C4-2B (cell line): ENCODE results near the gene SIX5.
"Not testable (repeated sequence)": the region's sequence is repeated elsewhere in the genome, so short reads cannot be mapped to it uniquely, and the experiment has no call there.

Experiments
- H3K27ac ChIP-seq: fragments of 450-650 bp; 2 replicates; pipeline ENCODE4 v1.5.1; 2017
- ZFX ChIP-seq: fragments of 450-650 bp; IDR thresholded peaks from 2 replicates; pipeline ENCODE4 v1.6.1; 2017
- TF ChIP-seq, protein P1 (sequence below): fragments of 450-650 bp; conservative IDR thresholded peaks from 2 replicates; pipeline ENCODE4 v1.5.1; 2017; ENCODE audit warnings: mild to moderate bottlenecking

Gene SIX5

DNA sequence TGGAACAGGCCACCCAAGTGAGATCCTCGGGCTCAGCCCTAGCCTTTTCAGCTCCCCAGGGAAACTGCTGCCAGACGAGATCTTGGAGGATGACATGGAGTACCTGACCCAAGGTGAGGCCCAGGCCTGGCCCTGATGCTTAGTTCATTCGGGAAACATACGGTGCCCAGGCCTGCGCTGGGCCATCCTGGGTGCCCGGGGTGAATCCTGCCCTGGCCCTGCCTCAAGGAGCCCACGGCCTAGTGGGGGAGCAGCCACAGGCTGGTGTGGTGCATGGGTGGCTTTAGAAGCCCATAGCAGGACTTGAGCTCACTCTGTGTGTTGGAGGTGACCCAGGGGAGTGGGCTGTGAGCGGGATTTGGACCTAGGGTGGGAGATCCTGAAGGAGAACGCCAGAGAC lies 10.1 kb downstream of the SIX5 start:
- H3K27ac ChIP-seq = no peak overlapping the region
- TF ChIP-seq ZFX = no peak
- TF ChIP-seq, protein P1, sequence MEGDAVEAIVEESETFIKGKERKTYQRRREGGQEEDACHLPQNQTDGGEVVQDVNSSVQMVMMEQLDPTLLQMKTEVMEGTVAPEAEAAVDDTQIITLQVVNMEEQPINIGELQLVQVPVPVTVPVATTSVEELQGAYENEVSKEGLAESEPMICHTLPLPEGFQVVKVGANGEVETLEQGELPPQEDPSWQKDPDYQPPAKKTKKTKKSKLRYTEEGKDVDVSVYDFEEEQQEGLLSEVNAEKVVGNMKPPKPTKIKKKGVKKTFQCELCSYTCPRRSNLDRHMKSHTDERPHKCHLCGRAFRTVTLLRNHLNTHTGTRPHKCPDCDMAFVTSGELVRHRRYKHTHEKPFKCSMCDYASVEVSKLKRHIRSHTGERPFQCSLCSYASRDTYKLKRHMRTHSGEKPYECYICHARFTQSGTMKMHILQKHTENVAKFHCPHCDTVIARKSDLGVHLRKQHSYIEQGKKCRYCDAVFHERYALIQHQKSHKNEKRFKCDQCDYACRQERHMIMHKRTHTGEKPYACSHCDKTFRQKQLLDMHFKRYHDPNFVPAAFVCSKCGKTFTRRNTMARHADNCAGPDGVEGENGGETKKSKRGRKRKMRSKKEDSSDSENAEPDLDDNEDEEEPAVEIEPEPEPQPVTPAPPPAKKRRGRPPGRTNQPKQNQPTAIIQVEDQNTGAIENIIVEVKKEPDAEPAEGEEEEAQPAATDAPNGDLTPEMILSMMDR = no peak

DNA sequence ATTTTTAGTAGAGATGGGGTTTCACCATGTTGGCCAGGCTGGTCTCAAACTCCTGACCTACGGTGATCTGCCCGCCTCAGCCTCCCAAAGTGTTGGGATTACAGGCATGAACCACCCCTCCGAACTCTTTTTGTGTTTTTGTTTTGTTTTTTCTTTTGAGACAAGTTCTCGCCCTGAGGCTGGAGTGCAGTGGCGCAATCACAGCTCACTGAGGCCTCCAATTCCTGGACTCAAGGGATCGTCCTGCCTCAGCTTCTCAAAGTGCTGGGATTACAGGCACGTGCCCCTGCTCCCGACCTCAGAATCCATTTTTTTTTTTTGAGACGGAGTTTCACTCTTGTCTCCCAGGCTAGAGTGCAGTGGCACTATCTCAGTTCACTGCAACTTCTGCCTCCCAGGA lies 11.4 kb downstream of the SIX5 start:
- TF ChIP-seq ZFX = no peak
- TF ChIP-seq, protein P1 = no peak
- H3K27ac ChIP-seq = no peak overlapping the region

DNA sequence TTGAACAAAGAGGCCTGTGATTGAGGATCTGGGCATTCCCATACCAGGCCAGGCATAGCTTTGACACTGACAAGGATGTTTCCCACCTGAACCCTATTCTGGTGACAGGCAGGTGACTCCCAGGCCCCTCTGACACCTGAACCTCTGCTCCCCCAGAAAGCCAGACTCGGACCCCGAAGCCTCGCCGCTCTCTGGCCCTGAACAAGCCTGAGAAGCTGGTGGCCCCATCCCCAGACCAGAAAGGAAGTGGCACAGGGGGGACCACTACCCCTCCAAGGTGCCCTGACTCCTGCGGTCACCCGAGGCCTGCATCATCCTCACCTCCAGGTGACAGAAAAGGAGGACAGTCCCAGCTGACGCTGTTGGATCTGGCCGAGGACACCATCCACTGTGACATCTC lies 14.7 kb downstream of the SIX5 start:
- TF ChIP-seq, protein P1 = no peak
- no peak for TF ChIP-seq ZFX
- no peak overlapping the region for H3K27ac ChIP-seq

DNA sequence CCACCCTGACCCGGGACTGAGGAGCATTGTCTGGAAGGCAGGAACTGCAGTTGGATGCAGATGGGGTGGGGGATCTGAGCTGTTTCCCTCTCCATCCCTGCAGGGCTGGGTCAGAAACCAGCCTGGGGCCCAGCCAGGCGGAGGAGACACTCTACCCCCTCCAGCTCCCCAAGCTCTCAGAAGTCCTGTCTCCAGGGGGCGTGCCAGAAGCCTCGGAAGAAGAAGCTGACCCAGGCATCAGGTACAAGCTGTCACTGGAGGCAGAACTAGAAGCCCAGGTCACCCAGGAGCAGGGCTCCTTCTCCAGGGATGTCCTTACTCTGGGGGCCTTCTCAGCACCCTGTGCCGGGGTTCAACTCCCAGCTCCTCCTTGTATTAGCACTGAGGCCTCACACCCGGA lies 15.5 kb downstream of the SIX5 start:
- H3K27ac ChIP-seq = no peak overlapping the region
- no peak for TF ChIP-seq ZFX
- TF ChIP-seq, protein P1 = no peak

DNA sequence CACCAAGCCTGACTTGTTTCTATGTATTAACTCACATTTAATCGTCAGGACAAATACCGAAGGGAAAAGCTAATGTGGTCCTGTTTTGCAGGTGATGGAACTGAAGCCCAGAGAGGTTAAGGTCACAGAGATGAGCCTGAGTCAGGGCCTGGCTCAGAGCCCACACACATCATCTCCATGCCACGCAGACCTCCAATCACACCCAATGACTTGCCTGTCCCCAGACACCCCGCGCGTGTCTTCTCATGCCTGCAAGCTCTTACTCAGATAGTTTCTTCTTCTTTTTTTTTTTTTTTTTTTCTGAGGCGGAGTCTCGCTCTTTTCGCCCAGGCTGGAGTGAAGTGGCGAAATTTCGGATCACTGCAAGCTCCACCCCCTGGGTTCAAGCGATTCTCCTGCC lies 16.4 kb downstream of the SIX5 start:
- TF ChIP-seq, protein P1 = no peak
- TF ChIP-seq ZFX = no peak
- no peak overlapping the region for H3K27ac ChIP-seq

DNA sequence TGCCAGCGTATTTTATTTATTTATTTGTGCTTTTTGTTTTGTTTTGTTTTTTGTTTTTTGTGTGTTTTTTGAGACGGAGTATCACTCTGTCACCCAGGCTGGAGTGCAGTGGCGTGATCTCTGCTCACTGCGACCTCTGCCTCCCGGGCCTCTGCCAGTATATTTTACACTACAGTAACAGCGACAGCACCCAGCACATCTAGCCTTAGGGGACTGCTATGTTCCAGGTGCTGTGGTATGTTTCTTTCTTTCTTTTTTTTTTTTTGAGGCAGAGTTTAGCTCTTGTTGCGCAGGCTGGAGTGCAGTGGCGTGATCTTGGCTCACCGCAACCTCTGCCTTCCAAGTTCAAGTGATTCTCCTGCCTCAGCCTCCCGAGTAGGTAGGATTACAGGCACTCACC lies 17.6 kb downstream of the SIX5 start:
- not testable (repeated sequence) for H3K27ac ChIP-seq

DNA sequence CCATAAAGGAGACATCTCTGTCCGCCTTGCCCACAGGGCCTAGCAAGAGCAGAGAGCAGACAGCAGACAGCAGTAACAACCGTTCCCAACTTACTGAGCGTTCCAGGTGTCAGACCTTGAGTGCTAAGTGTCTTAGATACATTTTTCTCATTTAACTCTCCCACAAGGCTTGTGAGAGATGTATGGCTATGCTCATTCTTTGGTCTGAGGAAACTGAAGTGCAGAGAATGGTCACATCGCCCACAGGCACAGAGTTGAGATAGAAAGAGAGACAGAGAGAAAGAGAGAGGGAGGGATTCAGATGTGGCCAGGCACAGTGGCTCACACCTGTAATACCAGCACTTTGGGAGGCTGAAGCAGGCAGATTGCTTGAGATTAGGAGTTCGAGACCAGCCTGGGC lies 21.5 kb downstream of the SIX5 start:
- TF ChIP-seq, protein P1 = no peak
- no peak for TF ChIP-seq ZFX
- H3K27ac ChIP-seq = no peak overlapping the region

DNA sequence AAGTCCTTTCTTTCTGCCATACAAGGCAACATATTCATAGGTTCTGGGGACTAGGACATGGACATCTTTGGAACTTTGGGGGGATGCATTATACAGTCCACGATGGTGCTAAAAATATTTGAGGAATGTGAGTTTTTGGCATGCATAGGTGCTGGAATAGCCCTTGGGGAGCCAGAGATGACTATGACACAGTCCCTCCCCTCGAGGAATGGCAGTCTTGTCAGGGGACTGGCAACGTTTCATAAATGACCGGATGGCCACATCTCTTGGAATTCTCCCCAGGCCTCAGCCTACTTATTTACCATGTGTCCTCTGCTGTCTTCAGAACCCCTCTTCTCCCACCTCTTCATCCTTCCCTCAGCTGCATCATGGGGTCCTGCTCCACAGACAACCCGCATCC lies 22.2 kb downstream of the SIX5 start:
- no peak overlapping the region for H3K27ac ChIP-seq
- TF ChIP-seq, protein P1 = no peak
- TF ChIP-seq ZFX = no peak
